HepG2 (cell line): ENCODE measurements around the gene C1QTNF5. TPM values are rescaled to one million over a fixed set of nuclear protein-coding genes. Genes with fewer than 3 reads are reported as not detected.

Experiments
- ADNP ChIP-seq: sonication (generic); formaldehyde crosslinking; IDR thresholded peaks from 2 replicates; pipeline ENCODE4 v1.4.0; 2020; ENCODE audit warnings: missing genetic modification reagents
- ATF7-NPFF ChIP-seq: sonication (generic); formaldehyde crosslinking; IDR thresholded peaks from 2 replicates; pipeline ENCODE4 v1.8.1; 2023; ENCODE audit warnings: mild to moderate bottlenecking, low read depth, missing genetic modification reagents, moderate library complexity
- CC2D1A ChIP-seq: sonication (generic); formaldehyde crosslinking; IDR thresholded peaks from 2 replicates; pipeline ENCODE4 v1.8.1; 2023; ENCODE audit warnings: mild to moderate bottlenecking, missing genetic modification reagents
- CREBL2 ChIP-seq: sonication (generic); formaldehyde crosslinking; IDR thresholded peaks from 2 replicates; pipeline ENCODE4 v1.8.1; 2023; ENCODE audit warnings: missing genetic modification reagents, mild to moderate bottlenecking, borderline replicate concordance
- CSRNP1 ChIP-seq: sonication (generic); formaldehyde crosslinking; IDR thresholded peaks from 2 replicates; pipeline ENCODE4 v1.8.1; 2023; ENCODE audit warnings: mild to moderate bottlenecking, missing genetic modification reagents
- DBP ChIP-seq: sonication (generic); formaldehyde crosslinking; IDR thresholded peaks from 2 replicates; pipeline ENCODE4 v1.4.0; 2020; ENCODE audit warnings: missing genetic modification reagents; ENCODE audit errors: not compliant biosample characterization
- DR1 ChIP-seq: sonication (generic); formaldehyde crosslinking; IDR thresholded peaks from 2 replicates; pipeline ENCODE4 v1.8.0; 2021; ENCODE audit warnings: mild to moderate bottlenecking, missing genetic modification reagents, inconsistent platforms
- EEA1 ChIP-seq: sonication (generic); formaldehyde crosslinking; IDR thresholded peaks from 2 replicates; pipeline ENCODE4 v1.5.1; 2020; ENCODE audit warnings: mild to moderate bottlenecking, missing genetic modification reagents, borderline replicate concordance
- FOSL1 ChIP-seq: sonication (generic); formaldehyde crosslinking; IDR thresholded peaks from 2 replicates; pipeline ENCODE4 v1.9.0; 2021; ENCODE audit warnings: missing genetic modification reagents, borderline replicate concordance
- HMGA1 ChIP-seq: sonication (generic); formaldehyde crosslinking; conservative IDR thresholded peaks from 2 replicates; pipeline ENCODE4 v1.4.0; 2020; ENCODE audit warnings: missing genetic modification reagents
- MLLT10 ChIP-seq: sonication (generic); formaldehyde crosslinking; IDR thresholded peaks from 2 replicates; pipeline ENCODE4 v1.4.0; 2020; ENCODE audit warnings: missing genetic modification reagents
- MXD1 ChIP-seq: sonication (generic); formaldehyde crosslinking; IDR thresholded peaks from 2 replicates; pipeline ENCODE4 v1.4.0; 2020; ENCODE audit warnings: mild to moderate bottlenecking, missing genetic modification reagents
- NBN ChIP-seq: fragments of 450-650 bp; conservative IDR thresholded peaks from 2 replicates; pipeline ENCODE4 v1.6.1; 2017
- NCOA5 ChIP-seq: sonication (generic); formaldehyde crosslinking; IDR thresholded peaks from 2 replicates; pipeline ENCODE4 v1.4.0; 2020; ENCODE audit warnings: missing genetic modification reagents
- NFE2L2 ChIP-seq: fragments of 150-350 bp; IDR thresholded peaks from 2 replicates; pipeline ENCODE4 v1.6.1; 2014; ENCODE audit warnings: low read length
- NR2F6 ChIP-seq, 2 experiments: IDR thresholded peaks; 2 replicates each; pipeline ENCODE4 v1.6.1; 2016; ENCODE audit warnings: antibody characterized with exemption in 1 of 2, mild to moderate bottlenecking in 1 of 2
- SAFB2 ChIP-seq: sonication (generic); formaldehyde crosslinking; IDR thresholded peaks from 2 replicates; pipeline ENCODE4 v1.5.1; 2020; ENCODE audit warnings: missing genetic modification reagents, low read depth, mild to moderate bottlenecking, borderline replicate concordance
- SAP130 ChIP-seq: IDR thresholded peaks from 2 replicates; pipeline ENCODE4 v1.6.1; 2016; ENCODE audit warnings: low read depth
- ZBTB37 ChIP-seq: sonication (generic); formaldehyde crosslinking; IDR thresholded peaks from 2 replicates; pipeline ENCODE4 v1.4.0; 2020; ENCODE audit warnings: mild to moderate bottlenecking, missing genetic modification reagents
- ZFY ChIP-seq: sonication (generic); formaldehyde crosslinking; IDR thresholded peaks from 2 replicates; pipeline ENCODE4 v1.4.0; 2020; ENCODE audit warnings: missing genetic modification reagents
- ZNF17 ChIP-seq: sonication (generic); formaldehyde crosslinking; IDR thresholded peaks from 2 replicates; pipeline ENCODE4 v1.5.0; 2020; ENCODE audit warnings: mild to moderate bottlenecking, missing genetic modification reagents
- ZNF576 ChIP-seq: sonication (generic); formaldehyde crosslinking; IDR thresholded peaks from 2 replicates; pipeline ENCODE4 v1.4.0; 2020; ENCODE audit warnings: mild to moderate bottlenecking, missing genetic modification reagents
- ZNF691 ChIP-seq: sonication (generic); formaldehyde crosslinking; IDR thresholded peaks from 2 replicates; pipeline ENCODE4 v1.4.0; 2020; ENCODE audit warnings: missing genetic modification reagents, low read depth, mild to moderate bottlenecking, borderline replicate concordance
- ZNF816 ChIP-seq: sonication (generic); formaldehyde crosslinking; IDR thresholded peaks from 2 replicates; pipeline ENCODE4 v1.8.0; 2022; ENCODE audit warnings: missing genetic modification reagents, mild to moderate bottlenecking, borderline replicate concordance
- ZNF839 ChIP-seq: sonication (generic); formaldehyde crosslinking; IDR thresholded peaks from 2 replicates; pipeline ENCODE4 v1.4.0; 2020; ENCODE audit warnings: missing genetic modification reagents, mild to moderate bottlenecking, borderline replicate concordance
- polyA plus RNA-seq, 8 experiments: library from polyadenylated mRNA; depleted of rRNA in 3 of 8; stranded (reverse) in 7 of 8; unstranded in 1 of 8; fragments of >200 nt; fragmentation: Illumina TruSeq in 4 of 8; extraction: Trizol in 4 of 8; gene quantifications; 2 replicates each; pipeline versions ENCODE4 v1.2.1 to v1.2.3, GENCODE V29; 2011 to 2016; ENCODE audit warnings: low read depth in 4 of 8, missing spikeins in 1 of 8, mixed read lengths in 1 of 8; ENCODE audit not compliant: insufficient read depth in 1 of 8
- total RNA-seq, 5 experiments: library from RNA; depleted of rRNA; stranded (reverse); fragments of >200 nt; fragmentation: Illumina TruSeq; extraction: Trizol; gene quantifications; 2 replicates each; pipeline ENCODE4 v1.2.3, GENCODE V29; 2016; ENCODE audit warnings: low read depth in 1 of 5

The C1QTNF5 gene
- total and polyA plus RNA-seq, 2 of the 13 experiments (the other 11 are each of a cell fraction or from before 2014, with no cell fraction given): 0.86 to 1.2 TPM

GRCh38 chr11:119339589-119340334, 921 bp downstream of the C1QTNF5 start (continued):
- peak; percentile 62; the same call in 1 of the 2 replicates for TF ChIP-seq ADNP (CRISPR knock-in tag)
- no peak for TF ChIP-seq CC2D1A (CRISPR knock-in tag)
- TF ChIP-seq SAFB2 (CRISPR knock-in tag): 0 out of 2 replicates have a peak, but pooled peaks have one; percentile 17
- no peak for TF ChIP-seq ZBTB37 (CRISPR knock-in tag)
- TF ChIP-seq ATF7-NPFF (CRISPR knock-in tag): no peak
- TF ChIP-seq ZNF17: no peak
- no peak for TF ChIP-seq NFE2L2
- TF ChIP-seq HMGA1 (CRISPR knock-in tag): no peak
- no peak for TF ChIP-seq ZNF839
- TF ChIP-seq NCOA5: no peak
- no peak for TF ChIP-seq NBN
- no peak for TF ChIP-seq FOSL1 (CRISPR knock-in tag)
- TF ChIP-seq ZFY (CRISPR knock-in tag): peak; percentile 65; the same call in 1 of the 2 replicates
- no peak for TF ChIP-seq ZNF691 (CRISPR knock-in tag)
- TF ChIP-seq EEA1 (CRISPR knock-in tag): no peak
- TF ChIP-seq DR1 (CRISPR knock-in tag): 0 out of 2 replicates have a peak, but pooled peaks have one; percentile 19
- TF ChIP-seq MXD1: peak; percentile 67
- TF ChIP-seq DBP (CRISPR knock-in tag): no peak
- TF ChIP-seq MLLT10: no peak
- TF ChIP-seq ZNF576 (CRISPR knock-in tag): no peak
- no peak for TF ChIP-seq CREBL2 (CRISPR knock-in tag)
- TF ChIP-seq SAP130 (CRISPR knock-in tag): peak; percentile 49; the same call in 1 of the 2 replicates
- TF ChIP-seq ZNF816 (CRISPR knock-in tag): no peak
- no peak for TF ChIP-seq NR2F6 (IDR thresholded peaks at IDR 0.05)
- no peak for TF ChIP-seq NR2F6 (CRISPR knock-in tag; IDR thresholded peaks at IDR 0.05)
- no peak for TF ChIP-seq CSRNP1 (CRISPR knock-in tag)
